ENCODE data around the gene NVL. TPM values are rescaled to one million over a fixed set of nuclear protein-coding genes. Genes with fewer than 3 reads are reported as not detected.

Gene NVL
- total and polyA plus RNA-seq, 2 of the 4 experiments (the other 2 are of a cell fraction) = 16.5 to 18.4 TPM

DNA sequence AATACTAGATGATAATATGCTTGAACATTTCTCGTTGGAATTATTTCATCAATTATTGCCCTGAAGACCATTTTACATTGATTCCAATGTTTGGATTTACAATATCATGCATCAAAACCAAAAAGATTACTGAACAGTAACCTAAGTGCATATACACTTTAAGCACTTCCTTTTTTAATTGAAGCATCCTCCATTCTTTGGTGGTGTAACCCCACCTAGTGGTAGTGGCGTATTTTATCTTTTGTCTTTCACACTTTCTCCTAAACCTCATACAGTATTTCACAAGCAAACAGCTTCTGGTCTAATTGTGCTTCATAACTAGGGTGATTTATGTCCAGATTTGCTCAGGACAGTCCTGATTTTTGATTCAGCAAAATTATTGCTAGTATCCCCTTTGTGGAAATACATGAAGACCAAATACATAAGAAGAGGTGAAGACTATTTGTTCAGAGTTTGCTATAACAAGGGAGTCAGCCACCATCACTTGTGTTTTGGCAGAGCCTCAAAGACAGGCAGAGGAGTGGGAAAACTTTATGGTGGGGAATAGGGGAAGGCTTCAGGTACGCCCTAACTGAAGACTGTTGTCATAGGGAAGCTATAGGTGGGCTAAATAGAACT lies 3.4 kb upstream of the NVL start:
- H2AK9ac ChIP-seq (replicated peaks; ENCODE audit: low read depth, low read length, poor library complexity) = no peak overlapping the region
- no peak overlapping the region for H4K5ac ChIP-seq (ENCODE audit: low read depth, low read length)
- intact Hi-C loops (cut with micrococcal nuclease) (loop anchor here (1.0 to 5.0 kb wide), 3 partner anchors 161 to 589 kb away; no protein-coding TSS in a partner anchor), dilution Hi-C loops (cut with HindIII; ENCODE audit: low sequenced_read_pairs, unreplicated experiment) (no loop called here), in situ Hi-C loops (cut with MboI; ENCODE audit: low sequenced_read_pairs) (no loop called here)
- no peak overlapping the region for H2BK5ac ChIP-seq (ENCODE audit: low read depth, low read length, poor library complexity, severe bottlenecking)
- H4K91ac ChIP-seq (ENCODE audit: insufficient read depth, low read depth, low read length) = no peak overlapping the region
- no peaks in the 10 kb centered on the region for H3K36me3 ChIP-seq (ENCODE audit: control insufficient read depth, insufficient read depth, low read length)
- no peak overlapping the region for H3K56ac ChIP-seq (ENCODE audit: extremely low read depth, insufficient read depth, low read length)
- POLR2A ChIA-PET (ENCODE audit: unreplicated experiment) = no interaction called here
- peak overlapping the region; percentile 80; the same call in 1 of the 2 replicates for H3K4me2 ChIP-seq (ENCODE audit: low read depth, low read length)
- TF ChIP-seq, protein P1, sequence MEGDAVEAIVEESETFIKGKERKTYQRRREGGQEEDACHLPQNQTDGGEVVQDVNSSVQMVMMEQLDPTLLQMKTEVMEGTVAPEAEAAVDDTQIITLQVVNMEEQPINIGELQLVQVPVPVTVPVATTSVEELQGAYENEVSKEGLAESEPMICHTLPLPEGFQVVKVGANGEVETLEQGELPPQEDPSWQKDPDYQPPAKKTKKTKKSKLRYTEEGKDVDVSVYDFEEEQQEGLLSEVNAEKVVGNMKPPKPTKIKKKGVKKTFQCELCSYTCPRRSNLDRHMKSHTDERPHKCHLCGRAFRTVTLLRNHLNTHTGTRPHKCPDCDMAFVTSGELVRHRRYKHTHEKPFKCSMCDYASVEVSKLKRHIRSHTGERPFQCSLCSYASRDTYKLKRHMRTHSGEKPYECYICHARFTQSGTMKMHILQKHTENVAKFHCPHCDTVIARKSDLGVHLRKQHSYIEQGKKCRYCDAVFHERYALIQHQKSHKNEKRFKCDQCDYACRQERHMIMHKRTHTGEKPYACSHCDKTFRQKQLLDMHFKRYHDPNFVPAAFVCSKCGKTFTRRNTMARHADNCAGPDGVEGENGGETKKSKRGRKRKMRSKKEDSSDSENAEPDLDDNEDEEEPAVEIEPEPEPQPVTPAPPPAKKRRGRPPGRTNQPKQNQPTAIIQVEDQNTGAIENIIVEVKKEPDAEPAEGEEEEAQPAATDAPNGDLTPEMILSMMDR (conservative IDR thresholded peaks at IDR 0.05; ENCODE audit: low read depth, low read length) = peak; percentile 78
- peak; percentile 74 for TF ChIP-seq SMC3 (IDR thresholded peaks at IDR 0.05; ENCODE audit: low read depth, low read length)
- TF ChIP-seq MAFK (IDR thresholded peaks at IDR 0.05; ENCODE audit: low read depth, low read length) = no peak
- peak; percentile 25; the same call in 1 of the 2 replicates for TF ChIP-seq POLR2A (IDR thresholded peaks at IDR 0.05; ENCODE audit: low read depth, low read length)
- TF ChIP-seq CEBPB (IDR thresholded peaks at IDR 0.05; ENCODE audit: low read depth, low read length) = peak; percentile 48; the same call in 1 of the 2 replicates
- TF ChIP-seq RAD21 (IDR thresholded peaks at IDR 0.05; ENCODE audit: low read length) = peak; percentile 82
- no peak overlapping the region for H4K8ac ChIP-seq (ENCODE audit: low read depth in 2 of 2, low read length in 2 of 2)
- H2AK5ac ChIP-seq (ENCODE audit: low read depth, low read length) = no peak overlapping the region
- ATAC-seq (ENCODE audit: low read depth) (peak; percentile 59), DNase-seq (peak; percentile 64)
- no peaks in the 10 kb centered on the region for H4K20me1 ChIP-seq (ENCODE audit: insufficient read depth, low read length)
- no peak overlapping the region for H3K14ac ChIP-seq (replicated peaks; ENCODE audit: low read depth, low read length)
- CTCF ChIA-PET = interaction anchor here (2.3 kb wide), 1 partner anchor 217 kb away, joined by 10 read pairs; no protein-coding TSS in a partner anchor
- H3K9me1 ChIP-seq (ENCODE audit: insufficient read depth, low read length) = no peaks in the 10 kb centered on the region
- H2BK120ac ChIP-seq (ENCODE audit: low read depth, low read length) = no peak overlapping the region
- no TSS peak for BruUV-seq (replicated peaks)
- no peak overlapping the region for H3K4me3 ChIP-seq (ENCODE audit: insufficient read depth, low read depth, low read length)
- H3K9ac ChIP-seq (ENCODE audit: low read depth, low read length) = no peak overlapping the region
- no peak overlapping the region for H3K27ac ChIP-seq (ENCODE audit: insufficient read depth, low read length)
- WGBS, 2 experiments (ENCODE audit: extremely low coverage in 2 of 2, insufficient read length in 1 of 2) = no CpG with 5 or more reads among the region's 3 CpGs
- H3K9me3 ChIP-seq (ENCODE audit: control insufficient read depth, insufficient read depth, low read length) = no peaks in the 10 kb centered on the region
- no peak overlapping the region for H3K4ac ChIP-seq (ENCODE audit: low read depth, low read length)
- no peaks in the 10 kb centered on the region for H3K27me3 ChIP-seq (ENCODE audit: control insufficient read depth, insufficient read depth, low read length)
- H2BK20ac ChIP-seq (ENCODE audit: low read depth, low read length) = no peak overlapping the region
- H3K4me1 ChIP-seq (ENCODE audit: control insufficient read depth, insufficient read depth, low read length) = no peaks in the 10 kb centered on the region; the same call in 1 of the 2 replicates
- H3K23ac ChIP-seq (ENCODE audit: low read depth, low read length) = no peak overlapping the region
- H2AFZ ChIP-seq (replicated peaks; ENCODE audit: low read length, poor library complexity) = no peak overlapping the region
- peaks cover 7 to 12% of the 10 kb centered on the region in 2 experiments; a peak in 3 of 4 replicates for H3K79me1 ChIP-seq (ENCODE audit: low read depth in 1 of 2, low read length in 2 of 2)
- no peak overlapping the region for H3K18ac ChIP-seq (ENCODE audit: low read depth, low read length)
- no peak overlapping the region for H2BK15ac ChIP-seq (ENCODE audit: low read depth, low read length)

Measured in IMR-90 (cell line).